Stimulated activated naive CD4-positive, alpha-beta T cell (primary cell): ENCODE results near the gene NKAP.
A peak's percentile ranks its signal among the peaks of the same experiment; 100 is the strongest.
"Not testable (repeated sequence)": the region's sequence is repeated elsewhere in the genome, so short reads cannot be mapped to it uniquely, and the experiment has no call there.

ENCODE experiments used
- DNase-seq, 6 experiments: peaks; one replicate each; lab custom pipeline; 2025; lab: John Stamatoyannopoulos, UW

Gene NKAP

GRCh38 chrX:119943185-119943988 lies at the start of gene NKAP:
Gene NKAP (minus strand): TSS chrX:119943751. CDS start chrX:119943605, 146 bp downstream.
- DNase-seq: peak; percentile 64 to 84 (median 70)

GRCh38 chrX:119991005-119991787 lies 47.6 kb upstream of the NKAP start:
- no peak for DNase-seq

GRCh38 chrX:119990556-119991004 lies 47.0 kb upstream of the NKAP start:
- no peak for DNase-seq

- no peak for DNase-seq
Measured at GRCh38 chrX:119989905-119990555, 46.5 kb upstream of the NKAP start.

- no peak for DNase-seq
Measured at GRCh38 chrX:119986203-119986602, 42.7 kb upstream of the NKAP start.

- DNase-seq: no peak
Measured at GRCh38 chrX:119984652-119985051, 41.1 kb upstream of the NKAP start.

- no peak for DNase-seq
Measured at GRCh38 chrX:119983494-119983893, 39.9 kb upstream of the NKAP start.

GRCh38 chrX:119982145-119982544 lies 38.6 kb upstream of the NKAP start:
- no peak for DNase-seq

- no peak for DNase-seq
Measured at GRCh38 chrX:119981286-119982070, 37.9 kb upstream of the NKAP start.

GRCh38 chrX:119977172-119977571 lies 33.6 kb upstream of the NKAP start:
- DNase-seq: not testable (repeated sequence)

- DNase-seq: no peak
Measured at GRCh38 chrX:119971184-119971583, 27.6 kb upstream of the NKAP start.

GRCh38 chrX:119970574-119970973 lies 27.0 kb upstream of the NKAP start:
- DNase-seq: no peak

GRCh38 chrX:119966837-119967236 lies 23.3 kb upstream of the NKAP start:
- not testable (repeated sequence) for DNase-seq

- no peak for DNase-seq
Measured at GRCh38 chrX:119960625-119961024, 17.1 kb upstream of the NKAP start.

GRCh38 chrX:119955807-119956570 lies 12.4 kb upstream of the NKAP start:
- DNase-seq: peak in 4 of 6 experiments; percentile 7 to 32 (median 18)

GRCh38 chrX:119954374-119954773 lies 10.8 kb upstream of the NKAP start:
- DNase-seq: no peak

- DNase-seq: no peak
Measured at GRCh38 chrX:119948381-119948780, 4.8 kb upstream of the NKAP start.

GRCh38 chrX:119945481-119945880 lies 1.9 kb upstream of the NKAP start:
- no peak for DNase-seq

GRCh38 chrX:119942831-119943184 lies 743 bp downstream of the NKAP start:
- no peak for DNase-seq

GRCh38 chrX:119942173-119942819 lies 1.3 kb downstream of the NKAP start:
- no peak for DNase-seq

- DNase-seq: no peak
Measured at GRCh38 chrX:119941336-119941735, 2.2 kb downstream of the NKAP start.
